HEK293 (cell line): ENCODE results near the gene POGZ.

Source experiments
- CTCF ChIP-seq: fragments of 450-650 bp; formaldehyde crosslinking; IDR thresholded peaks from 2 replicates; pipeline ENCODE4 v1.5.1; 2016; ENCODE audit warnings: missing biosample characterization, missing genetic modification characterization
- GFI1B ChIP-seq: fragments of 450-650 bp; formaldehyde crosslinking; IDR thresholded peaks from 2 replicates; pipeline ENCODE4 v1.5.1; 2016; ENCODE audit warnings: missing biosample characterization, missing genetic modification characterization
- PATZ1 ChIP-seq: fragments of 450-650 bp; formaldehyde crosslinking; IDR thresholded peaks from 2 replicates; pipeline ENCODE4 v1.5.1; 2016; ENCODE audit warnings: missing biosample characterization, missing genetic modification characterization
- PRDM1 ChIP-seq: fragments of 450-650 bp; formaldehyde crosslinking; IDR thresholded peaks from 2 replicates; pipeline ENCODE4; 2016; ENCODE audit warnings: missing biosample characterization, missing genetic modification characterization
- YY1 ChIP-seq: fragments of 450-650 bp; formaldehyde crosslinking; IDR thresholded peaks from 2 replicates; pipeline ENCODE4 v1.5.1; 2018; ENCODE audit warnings: missing biosample characterization, missing genetic modification characterization
- ZNF423 ChIP-seq: fragments of 450-650 bp; formaldehyde crosslinking; IDR thresholded peaks from 2 replicates; pipeline ENCODE4 v1.5.1; 2016; ENCODE audit warnings: missing biosample characterization, missing genetic modification characterization

GRCh38 chr1:151458802-151459330 is 428 bp downstream of the POGZ start:
- TF ChIP-seq PATZ1 (no peak), CTCF (tag by site-specific recombination) (no peak), PRDM1 (tag by site-specific recombination) (no peak), ZNF423 (tag by site-specific recombination) (no peak), GFI1B (tag by site-specific recombination) (no peak), YY1 (tag by site-specific recombination) (no peak)
